ENCODE data around the gene TPP1. TPM values are rescaled to one million over a fixed set of nuclear protein-coding genes. Genes with fewer than 3 reads are reported as not detected.

Gene TPP1
- total RNA-seq, 2 donors from 2014 or later, result 66.7 to 75.6 TPM

DNA sequence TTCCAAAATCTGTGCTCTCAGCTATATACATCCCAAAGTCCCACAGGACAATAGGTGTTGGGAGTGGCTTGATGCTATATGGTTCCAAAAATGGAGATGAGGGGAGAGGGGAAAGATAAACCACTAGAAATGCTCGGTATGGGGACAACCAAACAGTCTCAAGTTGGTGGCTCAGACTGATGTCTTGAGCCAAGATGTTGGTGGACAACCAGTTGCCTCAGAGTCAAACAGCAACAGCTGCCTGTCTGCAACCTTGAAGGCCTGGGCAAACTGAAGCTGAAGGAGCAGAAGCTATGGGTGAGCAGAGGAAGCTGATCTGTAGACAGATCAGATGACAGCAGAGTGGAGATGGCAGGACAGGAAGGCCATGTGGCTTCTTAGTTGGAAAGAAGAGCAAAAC is 19.8 kb downstream of the TPP1 start:
- no peaks in the 10 kb centered on the region for H3K27me3 ChIP-seq (replicated peaks; ENCODE audit: insufficient read depth)
- H3K9me3 ChIP-seq, result no peaks in the 10 kb centered on the region
- DNase-seq (ENCODE audit: low spot score), result no peak
- no peak overlapping the region for H3K27ac ChIP-seq
- peaks cover 16 to 50% of the 10 kb centered on the region in 2 donors for H3K4me1 ChIP-seq (ENCODE audit: control insufficient read depth in 1 of 2, low read depth in 2 of 2)
- H3K4me3 ChIP-seq, result no peak overlapping the region
- ATAC-seq (ENCODE audit: insufficient number of reproducible peaks, low FRiP score, low read depth), result no peak
- TF ChIP-seq, protein P1, sequence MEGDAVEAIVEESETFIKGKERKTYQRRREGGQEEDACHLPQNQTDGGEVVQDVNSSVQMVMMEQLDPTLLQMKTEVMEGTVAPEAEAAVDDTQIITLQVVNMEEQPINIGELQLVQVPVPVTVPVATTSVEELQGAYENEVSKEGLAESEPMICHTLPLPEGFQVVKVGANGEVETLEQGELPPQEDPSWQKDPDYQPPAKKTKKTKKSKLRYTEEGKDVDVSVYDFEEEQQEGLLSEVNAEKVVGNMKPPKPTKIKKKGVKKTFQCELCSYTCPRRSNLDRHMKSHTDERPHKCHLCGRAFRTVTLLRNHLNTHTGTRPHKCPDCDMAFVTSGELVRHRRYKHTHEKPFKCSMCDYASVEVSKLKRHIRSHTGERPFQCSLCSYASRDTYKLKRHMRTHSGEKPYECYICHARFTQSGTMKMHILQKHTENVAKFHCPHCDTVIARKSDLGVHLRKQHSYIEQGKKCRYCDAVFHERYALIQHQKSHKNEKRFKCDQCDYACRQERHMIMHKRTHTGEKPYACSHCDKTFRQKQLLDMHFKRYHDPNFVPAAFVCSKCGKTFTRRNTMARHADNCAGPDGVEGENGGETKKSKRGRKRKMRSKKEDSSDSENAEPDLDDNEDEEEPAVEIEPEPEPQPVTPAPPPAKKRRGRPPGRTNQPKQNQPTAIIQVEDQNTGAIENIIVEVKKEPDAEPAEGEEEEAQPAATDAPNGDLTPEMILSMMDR (IDR thresholded peaks at IDR 0.05), result no peak
- peaks cover 27% of the 10 kb centered on the region for H3K36me3 ChIP-seq

DNA sequence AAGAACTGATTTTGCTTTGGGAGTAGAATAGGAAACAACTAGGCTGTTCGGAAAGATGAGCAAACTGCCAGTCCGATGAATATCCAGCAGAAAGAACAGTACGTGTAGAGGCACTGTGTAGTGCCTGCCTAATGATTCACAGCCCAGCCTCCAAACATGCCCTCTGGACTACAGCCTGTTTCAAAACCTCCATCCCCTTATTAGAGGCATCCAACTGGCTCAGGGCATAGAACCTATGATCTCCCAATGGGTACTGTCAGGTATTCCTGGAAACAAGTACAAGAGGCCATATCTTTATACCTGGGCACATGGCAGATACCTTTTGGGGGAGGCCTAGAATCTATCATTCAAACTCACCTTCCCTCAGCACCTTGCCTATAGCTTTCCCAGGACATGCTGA is 20.7 kb downstream of the TPP1 start:
- peaks cover 32% of the 10 kb centered on the region for H3K36me3 ChIP-seq
- peaks cover 16 to 50% of the 10 kb centered on the region in 2 donors for H3K4me1 ChIP-seq (ENCODE audit: control insufficient read depth in 1 of 2, low read depth in 2 of 2)
- no peak overlapping the region for H3K27ac ChIP-seq
- ATAC-seq (ENCODE audit: insufficient number of reproducible peaks, low FRiP score, low read depth), result no peak
- no peaks in the 10 kb centered on the region for H3K27me3 ChIP-seq (replicated peaks; ENCODE audit: insufficient read depth)
- H3K4me3 ChIP-seq, result no peak overlapping the region
- H3K9me3 ChIP-seq, result no peaks in the 10 kb centered on the region
- no peak for DNase-seq (ENCODE audit: low spot score)
- TF ChIP-seq, protein P1 (IDR thresholded peaks at IDR 0.05), result no peak

DNA sequence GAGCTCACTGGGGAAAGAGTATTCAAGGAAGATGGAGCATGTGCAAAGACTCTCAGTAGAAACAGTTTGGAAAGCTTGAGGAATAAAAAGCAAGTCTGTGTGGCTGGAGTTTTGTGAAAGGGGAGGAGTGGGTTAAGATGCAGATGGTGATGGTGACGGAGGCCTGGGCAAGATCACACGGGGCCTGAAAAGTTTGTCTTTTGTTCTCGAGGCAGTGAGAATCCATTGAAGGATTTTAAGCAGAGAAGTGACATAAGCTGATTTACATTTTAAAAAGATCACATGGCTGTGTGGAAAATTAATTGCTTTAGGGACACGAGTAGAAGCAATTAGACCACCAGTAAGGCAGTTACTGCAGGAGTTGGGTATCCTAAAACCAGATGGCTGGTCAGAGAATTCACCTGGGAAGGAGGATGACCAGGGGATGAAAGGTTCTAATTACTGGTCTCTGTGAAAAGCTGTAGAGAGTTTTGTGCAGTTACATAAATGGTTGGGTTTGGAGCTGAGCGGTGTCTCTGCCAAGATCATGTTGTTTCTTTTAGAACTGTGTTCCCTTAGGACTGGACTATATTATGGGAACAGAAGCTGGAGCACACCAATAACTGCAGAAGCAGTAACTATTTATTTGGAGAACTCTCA is 22.9 kb downstream of the TPP1 start:
- TF ChIP-seq, protein P1 (IDR thresholded peaks at IDR 0.05), result no peak
- no peak overlapping the region for H3K4me3 ChIP-seq
- peaks cover 43% of the 10 kb centered on the region for H3K36me3 ChIP-seq
- peaks cover 5 to 35% of the 10 kb centered on the region in 2 donors for H3K4me1 ChIP-seq (ENCODE audit: control insufficient read depth in 1 of 2, low read depth in 2 of 2)
- no peaks in the 10 kb centered on the region for H3K27me3 ChIP-seq (replicated peaks; ENCODE audit: insufficient read depth)
- ATAC-seq (ENCODE audit: insufficient number of reproducible peaks, low FRiP score, low read depth), result no peak
- H3K9me3 ChIP-seq, result no peaks in the 10 kb centered on the region
- DNase-seq (ENCODE audit: low spot score), result no peak
- H3K27ac ChIP-seq, result peak overlapping the region; percentile 0 to 65

GRCh38 chr11:6594142-6594768 is 25.0 kb downstream of the TPP1 start:
- no peak overlapping the region for H3K4me3 ChIP-seq
- H3K27ac ChIP-seq, result no peak overlapping the region
- H3K36me3 ChIP-seq, result peaks cover 30% of the 10 kb centered on the region
- no peak for ATAC-seq (ENCODE audit: insufficient number of reproducible peaks, low FRiP score, low read depth)
- no peaks in the 10 kb centered on the region for H3K27me3 ChIP-seq (replicated peaks; ENCODE audit: insufficient read depth)
- H3K9me3 ChIP-seq, result no peaks in the 10 kb centered on the region
- H3K4me1 ChIP-seq (ENCODE audit: control insufficient read depth in 1 of 2, low read depth in 2 of 2), result peaks cover 5 to 19% of the 10 kb centered on the region in 2 donors
- DNase-seq (ENCODE audit: low spot score), result no peak
- TF ChIP-seq, protein P1 (IDR thresholded peaks at IDR 0.05), result no peak

DNA sequence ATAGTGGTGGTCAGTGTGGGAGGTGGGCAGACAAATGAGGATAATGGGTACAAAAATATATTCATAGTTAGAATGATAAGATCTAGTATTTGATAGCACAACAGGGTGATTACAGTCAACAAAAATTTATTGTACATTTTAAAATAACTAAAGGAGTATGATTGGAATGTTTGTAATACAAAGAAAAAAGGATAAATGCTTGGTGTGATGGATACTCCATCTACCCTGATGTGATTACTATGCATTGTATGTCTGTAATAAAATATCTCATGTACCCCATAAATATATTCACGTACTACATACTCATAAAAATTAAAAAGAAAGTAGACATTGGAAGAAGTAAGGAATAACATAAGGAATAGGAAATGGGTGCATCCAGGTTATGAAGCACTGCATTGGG is 31.2 kb downstream of the TPP1 start:
- TF ChIP-seq, protein P1 (IDR thresholded peaks at IDR 0.05), result no peak
- Histone ChIP-seq H3K9me3 (peaks cover 2% of the 10 kb centered on the region), H3K4me1 (ENCODE audit: control insufficient read depth in 1 of 2, low read depth in 2 of 2) (peaks cover 3 to 13% of the 10 kb centered on the region in 2 donors), H3K36me3 (peaks cover 11% of the 10 kb centered on the region), H3K4me3 (no peak overlapping the region), H3K27me3 (replicated peaks; ENCODE audit: insufficient read depth) (no peaks in the 10 kb centered on the region), H3K27ac (no peak overlapping the region)
- ATAC-seq (ENCODE audit: insufficient number of reproducible peaks, low FRiP score, low read depth) (no peak), DNase-seq (ENCODE audit: low spot score) (no peak)
